ENCODE measurements around the gene EIF5A2.

EIF5A2 gene

GRCh38 chr3:170876537-170876936 is 31.9 kb downstream of the EIF5A2 start:
- no peak for DNase-seq (ENCODE audit: low read depth)
- no peak overlapping the region for H3K4me3 ChIP-seq (replicated peaks; ENCODE audit: low read depth, low read length)
- no peak for TF ChIP-seq CTCF (IDR thresholded peaks at IDR 0.05; ENCODE audit: low read length, missing control alignments)

- peak within 1 kb of the TSS; percentile 81 for H3K4me3 ChIP-seq (replicated peaks; ENCODE audit: low read depth, low read length)
- DNase-seq (ENCODE audit: low read depth) = peak; percentile 97
- no peak for TF ChIP-seq CTCF (IDR thresholded peaks at IDR 0.05; ENCODE audit: low read length, missing control alignments)
These were observed 38.5 kb downstream of the EIF5A2 start, which contains the start of gene RPL22L1 for GRCh38 chr3:170869645-170870593. Gene RPL22L1 (minus strand): TSS chr3:170870195. CDS start chr3:170870167, 28 bp downstream.

- DNase-seq (ENCODE audit: low read depth) = no peak
- no peak for TF ChIP-seq CTCF (IDR thresholded peaks at IDR 0.05; ENCODE audit: low read length, missing control alignments)
- peak overlapping the region; percentile 81 for H3K4me3 ChIP-seq (replicated peaks; ENCODE audit: low read depth, low read length)
These were observed 39.2 kb downstream of the EIF5A2 start for GRCh38 chr3:170869239-170869590.

- DNase-seq (ENCODE audit: low read depth) = no peak
- no peak for TF ChIP-seq CTCF (IDR thresholded peaks at IDR 0.05; ENCODE audit: low read length, missing control alignments)
- H3K4me3 ChIP-seq (replicated peaks; ENCODE audit: low read depth, low read length) = peak overlapping the region; percentile 81
These were observed 39.7 kb downstream of the EIF5A2 start for GRCh38 chr3:170868577-170869238.

- no peak for DNase-seq (ENCODE audit: low read depth)
- TF ChIP-seq CTCF (IDR thresholded peaks at IDR 0.05; ENCODE audit: low read length, missing control alignments) = no peak
These were observed 41.1 kb downstream of the EIF5A2 start for GRCh38 chr3:170867143-170867937.

GRCh38 chr3:170866499-170866898 is 41.9 kb downstream of the EIF5A2 start:
- no peak overlapping the region for H3K4me3 ChIP-seq (replicated peaks; ENCODE audit: low read depth, low read length)
- DNase-seq (ENCODE audit: low read depth) = no peak
- no peak for TF ChIP-seq CTCF (IDR thresholded peaks at IDR 0.05; ENCODE audit: low read length, missing control alignments)

More at GRCh38 chr3:170867143-170867937, 41.1 kb downstream of the EIF5A2 start:
- H3K4me3 ChIP-seq (replicated peaks; ENCODE audit: low read depth, low read length) = peak overlapping the region; percentile 81
